ENCODE results near the gene PCLAF. TPM values are rescaled to one million over a fixed set of nuclear protein-coding genes. Genes with fewer than 3 reads are reported as not detected.

PCLAF gene, protein sequence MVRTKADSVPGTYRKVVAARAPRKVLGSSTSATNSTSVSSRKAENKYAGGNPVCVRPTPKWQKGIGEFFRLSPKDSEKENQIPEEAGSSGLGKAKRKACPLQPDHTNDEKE
- not detected for total RNA-seq

DNA sequence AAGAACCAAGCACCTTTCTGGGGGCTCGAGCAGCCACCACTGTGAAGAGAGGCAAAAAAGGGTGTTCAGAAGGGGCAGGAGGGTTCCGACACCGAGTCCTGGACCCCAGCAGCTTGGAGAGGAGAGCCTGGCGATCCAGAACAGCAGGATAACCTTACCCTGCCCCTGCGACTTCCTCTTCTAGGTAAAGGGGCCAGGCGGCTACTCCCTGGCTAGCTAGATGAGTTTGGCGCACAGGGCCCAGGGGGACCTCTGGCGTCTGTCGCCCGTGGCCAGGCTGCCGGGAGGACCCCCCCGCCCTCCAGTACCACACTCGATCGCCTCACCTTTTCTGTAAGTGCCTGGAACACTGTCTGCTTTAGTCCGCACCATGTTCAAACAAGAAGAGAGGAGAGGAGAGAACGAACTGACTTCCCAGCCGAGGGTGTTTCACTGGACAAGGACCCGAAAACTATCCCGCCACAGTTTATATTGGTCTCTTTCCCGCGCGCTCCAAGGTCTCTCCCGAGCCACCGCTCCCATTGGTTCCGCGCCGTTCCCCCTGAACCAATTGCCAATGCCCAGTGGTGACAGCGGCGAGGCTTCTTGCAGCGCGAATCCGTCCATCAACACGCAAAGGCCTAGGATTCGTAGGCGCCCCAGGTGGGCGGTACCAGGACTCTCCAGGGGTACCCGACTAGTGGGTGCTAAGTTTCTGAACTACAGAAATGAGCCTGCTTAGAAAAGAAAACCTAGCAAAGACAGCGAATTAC is at the start of gene PCLAF:
TSS of gene PCLAF (minus strand) at position 442 of the 752 bp plus-strand sequence. CDS start at position 372, 70 bp downstream.
- TF ChIP-seq, protein P1, sequence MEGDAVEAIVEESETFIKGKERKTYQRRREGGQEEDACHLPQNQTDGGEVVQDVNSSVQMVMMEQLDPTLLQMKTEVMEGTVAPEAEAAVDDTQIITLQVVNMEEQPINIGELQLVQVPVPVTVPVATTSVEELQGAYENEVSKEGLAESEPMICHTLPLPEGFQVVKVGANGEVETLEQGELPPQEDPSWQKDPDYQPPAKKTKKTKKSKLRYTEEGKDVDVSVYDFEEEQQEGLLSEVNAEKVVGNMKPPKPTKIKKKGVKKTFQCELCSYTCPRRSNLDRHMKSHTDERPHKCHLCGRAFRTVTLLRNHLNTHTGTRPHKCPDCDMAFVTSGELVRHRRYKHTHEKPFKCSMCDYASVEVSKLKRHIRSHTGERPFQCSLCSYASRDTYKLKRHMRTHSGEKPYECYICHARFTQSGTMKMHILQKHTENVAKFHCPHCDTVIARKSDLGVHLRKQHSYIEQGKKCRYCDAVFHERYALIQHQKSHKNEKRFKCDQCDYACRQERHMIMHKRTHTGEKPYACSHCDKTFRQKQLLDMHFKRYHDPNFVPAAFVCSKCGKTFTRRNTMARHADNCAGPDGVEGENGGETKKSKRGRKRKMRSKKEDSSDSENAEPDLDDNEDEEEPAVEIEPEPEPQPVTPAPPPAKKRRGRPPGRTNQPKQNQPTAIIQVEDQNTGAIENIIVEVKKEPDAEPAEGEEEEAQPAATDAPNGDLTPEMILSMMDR (IDR thresholded peaks at IDR 0.05) = no peak
- peaks cover 3 to 12% of the 10 kb centered on the region in 2 donors for H3K4me1 ChIP-seq (ENCODE audit: control insufficient read depth in 1 of 2, low read depth in 2 of 2)
- no peaks in the 10 kb centered on the region for H3K27me3 ChIP-seq (replicated peaks; ENCODE audit: insufficient read depth)
- H3K36me3 ChIP-seq = no peaks in the 10 kb centered on the region
- peak; percentile 54 for ATAC-seq (ENCODE audit: insufficient number of reproducible peaks, low FRiP score, low read depth)
- H3K27ac ChIP-seq = no peak within 1 kb of the TSS
- H3K4me3 ChIP-seq = peak within 1 kb of the TSS; percentile 67
- DNase-seq (ENCODE audit: low spot score) = peak; percentile 88
- H3K9me3 ChIP-seq = no peaks in the 10 kb centered on the region

DNA sequence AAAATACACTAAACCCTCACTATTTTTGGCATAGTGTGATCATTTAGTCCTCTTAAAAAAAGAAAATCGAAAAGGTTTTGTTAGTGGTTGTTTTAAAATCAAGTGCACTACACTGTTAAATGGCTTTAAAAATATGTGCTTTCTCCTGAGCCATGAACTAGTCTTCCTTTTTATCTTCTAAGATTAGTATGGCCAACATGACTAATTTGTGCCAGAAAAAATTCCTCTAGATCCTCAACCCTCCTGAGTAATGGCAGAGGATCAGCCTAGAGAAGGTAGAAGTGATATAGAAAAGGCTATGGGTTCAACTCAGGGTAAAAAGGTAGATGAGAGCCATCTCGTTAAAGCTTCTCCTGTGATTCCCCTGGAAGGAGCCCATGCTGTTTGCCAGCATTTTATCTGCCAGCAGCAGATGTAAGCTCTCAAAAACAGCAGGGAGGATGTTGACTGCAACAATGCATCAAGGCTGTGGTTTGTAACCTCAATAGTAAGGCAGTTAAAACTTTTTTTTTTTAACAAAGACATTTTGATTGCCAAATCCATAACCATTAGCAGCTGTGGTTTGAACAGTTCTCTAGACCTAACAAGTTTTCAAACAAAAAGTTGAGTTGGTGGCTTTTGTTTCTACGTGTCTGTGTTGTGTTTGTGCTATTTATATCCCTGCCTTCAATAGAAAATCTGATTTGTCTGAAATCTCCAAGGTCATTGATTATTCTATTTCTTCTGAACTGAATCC is 48.9 kb upstream of the PCLAF start:
- Histone ChIP-seq H3K27me3 (replicated peaks; ENCODE audit: insufficient read depth) (no peaks in the 10 kb centered on the region), H3K4me1 (ENCODE audit: control insufficient read depth in 1 of 2, low read depth in 2 of 2) (peaks cover 0 to 9% of the 10 kb centered on the region in 2 donors), H3K27ac (peak overlapping the region in 1 of 2 donors; percentile 1), H3K36me3 (peaks cover 15% of the 10 kb centered on the region), H3K9me3 (no peaks in the 10 kb centered on the region), H3K4me3 (no peak overlapping the region)
- TF ChIP-seq, protein P1 (IDR thresholded peaks at IDR 0.05) = no peak
- DNase-seq (ENCODE audit: low spot score) = no peak
- ATAC-seq (ENCODE audit: insufficient number of reproducible peaks, low FRiP score, low read depth) = no peak

- H3K27ac ChIP-seq = peak overlapping the region in 1 of 2 donors; percentile 1
- no peak overlapping the region for H3K4me3 ChIP-seq
- H3K9me3 ChIP-seq = no peaks in the 10 kb centered on the region
- H3K27me3 ChIP-seq (replicated peaks; ENCODE audit: insufficient read depth) = no peaks in the 10 kb centered on the region
- DNase-seq (ENCODE audit: low spot score) = no peak
- peaks cover 15% of the 10 kb centered on the region for H3K36me3 ChIP-seq
- no peak for ATAC-seq (ENCODE audit: insufficient number of reproducible peaks, low FRiP score, low read depth)
- H3K4me1 ChIP-seq (ENCODE audit: control insufficient read depth in 1 of 2, low read depth in 2 of 2) = peaks cover 0 to 9% of the 10 kb centered on the region in 2 donors
- TF ChIP-seq, protein P1 (IDR thresholded peaks at IDR 0.05) = no peak
These were observed 48.2 kb upstream of the PCLAF start for GRCh38 chr15:64429448-64429847.

GRCh38 chr15:64426845-64427465 is 45.7 kb upstream of the PCLAF start:
- Histone ChIP-seq H3K4me1 (ENCODE audit: control insufficient read depth in 1 of 2, low read depth in 2 of 2) (peaks cover 0 to 9% of the 10 kb centered on the region in 2 donors), H3K9me3 (no peaks in the 10 kb centered on the region), H3K36me3 (peaks cover 16% of the 10 kb centered on the region), H3K27ac (no peak overlapping the region), H3K4me3 (no peak overlapping the region), H3K27me3 (replicated peaks; ENCODE audit: insufficient read depth) (no peaks in the 10 kb centered on the region)
- no peak for ATAC-seq (ENCODE audit: insufficient number of reproducible peaks, low FRiP score, low read depth)
- TF ChIP-seq, protein P1 (IDR thresholded peaks at IDR 0.05) = no peak
- DNase-seq (ENCODE audit: low spot score) = no peak

GRCh38 chr15:64425221-64425620 is 44.0 kb upstream of the PCLAF start:
- no peaks in the 10 kb centered on the region for H3K9me3 ChIP-seq
- no peak overlapping the region for H3K4me3 ChIP-seq
- ATAC-seq (ENCODE audit: insufficient number of reproducible peaks, low FRiP score, low read depth) = no peak
- H3K4me1 ChIP-seq (ENCODE audit: control insufficient read depth in 1 of 2, low read depth in 2 of 2) = peaks cover 0 to 9% of the 10 kb centered on the region in 2 donors
- DNase-seq (ENCODE audit: low spot score) = no peak
- TF ChIP-seq, protein P1 (IDR thresholded peaks at IDR 0.05) = no peak
- H3K36me3 ChIP-seq = peaks cover 26% of the 10 kb centered on the region
- H3K27me3 ChIP-seq (replicated peaks; ENCODE audit: insufficient read depth) = no peaks in the 10 kb centered on the region
- no peak overlapping the region for H3K27ac ChIP-seq
